Measurements from ENCODE around the gene OR4B1.
"Not testable (repeated sequence)": the region's sequence is repeated elsewhere in the genome, so short reads cannot be mapped to it uniquely, and the experiment has no call there.

Gene OR4B1

DNA sequence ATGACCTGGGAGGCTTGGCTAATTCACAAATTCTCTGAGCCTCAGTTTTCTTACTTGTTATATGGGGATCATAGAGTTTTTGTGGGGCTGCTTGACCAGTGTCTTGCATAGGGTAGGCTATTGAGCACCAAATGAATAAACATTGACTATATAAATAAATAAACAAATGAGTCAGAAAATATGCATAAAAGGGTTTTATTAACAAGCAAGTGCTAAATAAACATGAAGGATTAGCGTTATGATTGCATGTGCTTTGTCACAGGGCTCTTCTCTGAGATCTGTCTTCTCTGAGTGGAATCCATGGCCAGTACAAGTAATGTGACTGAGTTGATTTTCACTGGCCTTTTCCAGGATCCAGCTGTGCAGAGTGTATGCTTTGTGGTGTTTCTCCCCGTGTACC lies at the start of gene OR4B1:
Gene OR4B1, plus strand, starts transcription at position 301 of the 400 bp plus-strand sequence. Its CDS starts 0 bp downstream, at position 301.
- Mint-ChIP-seq H3K36me3 (no peaks in the 10 kb centered on the region), H3K9me3 (no peaks in the 10 kb centered on the region), H3K4me3 (no peak within 1 kb of the TSS), H3K4me1 (no peaks in the 10 kb centered on the region), H3K27ac (no peak within 1 kb of the TSS), H3K27me3 (peaks cover under 1% of the 10 kb centered on the region)
- ATAC-seq, result no peak

GRCh38 chr11:48167380-48167779 lies 49.2 kb upstream of the OR4B1 start:
- no peak overlapping the region for H3K27ac Mint-ChIP-seq
- peaks cover 22% of the 10 kb centered on the region for H3K4me1 Mint-ChIP-seq
- H3K4me3 Mint-ChIP-seq, result no peak overlapping the region
- no peak for ATAC-seq
- peaks cover 67% of the 10 kb centered on the region for H3K36me3 Mint-ChIP-seq
- no peaks in the 10 kb centered on the region for H3K27me3 Mint-ChIP-seq
- no peaks in the 10 kb centered on the region for H3K9me3 Mint-ChIP-seq

DNA sequence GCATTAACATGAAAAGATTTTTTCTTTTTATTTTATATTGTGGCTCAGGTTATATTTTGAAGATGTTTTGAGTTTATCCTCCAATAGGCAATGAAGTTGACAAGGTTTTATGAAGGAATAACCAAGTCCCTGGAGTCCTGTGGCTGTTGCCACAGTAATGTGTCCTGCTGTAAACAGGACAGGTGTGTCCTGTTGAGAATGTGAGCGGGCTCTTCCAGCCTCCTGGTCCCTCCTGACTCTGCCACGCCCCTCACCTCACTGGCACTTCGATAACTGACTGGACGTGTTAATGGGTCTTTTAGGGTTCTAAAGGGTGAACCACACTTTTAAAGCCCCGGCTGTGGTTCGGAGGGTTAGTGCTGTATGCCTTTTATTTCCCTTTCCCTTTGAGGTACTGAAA lies 47.8 kb upstream of the OR4B1 start:
- Mint-ChIP-seq H3K27me3 (no peaks in the 10 kb centered on the region), H3K4me3 (no peak overlapping the region), H3K9me3 (no peaks in the 10 kb centered on the region), H3K36me3 (peaks cover 52% of the 10 kb centered on the region), H3K4me1 (peaks cover 27% of the 10 kb centered on the region), H3K27ac (no peak overlapping the region)
- no peak for ATAC-seq

DNA sequence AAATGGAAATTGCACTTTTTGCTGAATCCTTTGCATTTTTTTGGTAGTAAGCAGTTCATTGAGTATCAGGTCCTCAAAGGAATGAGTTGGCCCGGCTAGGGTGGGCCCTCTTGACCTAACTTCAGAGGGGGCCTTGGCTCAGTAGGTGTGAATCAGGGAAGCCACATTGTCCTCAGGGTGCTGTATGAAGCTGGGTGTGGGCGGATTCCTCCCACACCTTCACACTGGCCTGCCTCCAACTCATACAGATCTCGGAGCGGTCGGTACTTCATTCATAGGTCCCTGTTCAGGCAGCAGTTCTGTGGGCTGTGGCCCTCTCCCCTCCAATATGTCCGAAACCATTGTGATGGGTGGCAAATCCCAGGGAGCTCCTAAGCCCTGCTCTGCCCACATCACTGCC lies 47.4 kb upstream of the OR4B1 start:
- H3K27ac Mint-ChIP-seq, result no peak overlapping the region
- H3K27me3 Mint-ChIP-seq, result no peaks in the 10 kb centered on the region
- H3K36me3 Mint-ChIP-seq, result peaks cover 49% of the 10 kb centered on the region
- ATAC-seq, result no peak
- H3K4me1 Mint-ChIP-seq, result peaks cover 27% of the 10 kb centered on the region
- H3K9me3 Mint-ChIP-seq, result no peaks in the 10 kb centered on the region
- no peak overlapping the region for H3K4me3 Mint-ChIP-seq

DNA sequence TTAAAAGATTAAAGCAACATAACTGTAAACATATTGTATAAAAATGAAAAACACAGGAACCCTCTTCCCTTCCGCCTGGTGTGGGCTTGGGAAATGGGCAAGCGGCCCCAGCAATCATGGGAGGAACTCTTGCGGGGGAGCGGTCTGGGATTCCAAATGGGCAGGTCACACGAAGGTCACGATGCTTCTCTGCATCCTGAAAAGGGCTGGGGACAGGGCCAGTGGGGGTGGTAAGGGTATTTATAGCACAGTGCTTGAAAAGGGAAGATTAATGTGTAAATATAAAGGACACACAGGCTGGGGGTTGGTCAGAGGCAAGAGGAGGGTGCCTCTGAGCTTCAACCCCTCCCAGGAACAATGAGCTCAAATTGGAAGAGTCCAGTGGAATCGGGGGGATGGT lies 46.9 kb upstream of the OR4B1 start:
- peaks cover 47% of the 10 kb centered on the region for H3K36me3 Mint-ChIP-seq
- no peak overlapping the region for H3K4me3 Mint-ChIP-seq
- H3K27ac Mint-ChIP-seq, result no peak overlapping the region
- no peak for ATAC-seq
- no peaks in the 10 kb centered on the region for H3K9me3 Mint-ChIP-seq
- H3K27me3 Mint-ChIP-seq, result no peaks in the 10 kb centered on the region
- H3K4me1 Mint-ChIP-seq, result peaks cover 27% of the 10 kb centered on the region

DNA sequence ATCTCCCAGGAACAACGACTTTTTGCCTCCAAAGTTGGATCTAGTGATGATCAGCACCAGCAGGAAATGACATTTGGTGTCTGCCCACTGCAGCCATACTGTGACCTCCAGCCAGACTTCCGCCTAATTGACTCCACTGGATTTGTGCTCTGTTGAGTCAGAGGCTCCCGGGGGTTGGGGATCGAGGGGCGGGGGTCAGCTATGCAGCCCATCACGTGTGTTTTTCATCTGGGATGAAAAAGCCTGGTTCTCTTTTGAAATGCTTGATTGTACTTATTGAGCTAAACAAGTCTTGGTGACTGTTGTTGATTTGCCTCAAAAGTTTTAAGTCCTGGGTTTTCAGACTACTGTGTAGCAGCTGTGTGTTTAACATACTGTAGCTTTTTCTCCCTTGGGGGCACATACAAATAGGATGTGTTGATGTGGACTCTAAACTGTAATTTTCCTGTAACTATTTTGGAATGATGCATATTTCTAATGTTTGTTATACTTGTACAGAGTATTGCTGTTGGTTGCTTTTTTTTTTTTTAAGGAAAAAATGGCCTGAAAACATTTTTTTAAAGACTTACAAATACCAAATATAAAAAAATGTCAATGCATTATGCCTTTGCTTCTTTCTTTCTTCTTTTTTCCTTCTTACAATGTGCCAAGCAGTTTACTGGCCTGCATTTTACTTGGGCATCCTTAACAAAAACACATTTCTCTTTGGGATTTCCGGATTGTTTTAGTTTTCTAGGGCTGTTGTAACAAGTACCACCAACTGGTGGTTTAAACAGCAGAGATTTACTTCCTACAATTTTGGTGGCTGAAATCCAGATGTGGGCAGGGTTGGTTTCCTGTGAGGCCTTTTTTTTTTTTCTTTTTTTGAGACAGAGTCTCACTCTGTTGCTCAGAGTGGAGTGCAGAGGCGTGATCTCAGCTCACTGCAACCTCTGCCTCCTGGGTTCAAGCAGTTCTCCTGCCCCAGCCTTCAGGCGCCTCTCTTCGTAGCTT lies 46.1 kb upstream of the OR4B1 start:
- Mint-ChIP-seq H3K9me3 (no peaks in the 10 kb centered on the region), H3K4me1 (peaks cover 27% of the 10 kb centered on the region)

GRCh38 chr11:48172818-48173609 lies 43.6 kb upstream of the OR4B1 start:
- no peak overlapping the region for H3K27ac Mint-ChIP-seq
- no peaks in the 10 kb centered on the region for H3K27me3 Mint-ChIP-seq
- H3K4me3 Mint-ChIP-seq, result no peak overlapping the region
- no peaks in the 10 kb centered on the region for H3K9me3 Mint-ChIP-seq
- peaks cover 27% of the 10 kb centered on the region for H3K4me1 Mint-ChIP-seq
- ATAC-seq, result peak; percentile 67
- peaks cover 14% of the 10 kb centered on the region for H3K36me3 Mint-ChIP-seq

More for the DNA sequence above, 46.1 kb upstream of the OR4B1 start:
- peaks cover 39% of the 10 kb centered on the region for H3K36me3 Mint-ChIP-seq
- H3K4me3 Mint-ChIP-seq, result no peak overlapping the region
- H3K27ac Mint-ChIP-seq, result peak overlapping the region; percentile 3
- no peaks in the 10 kb centered on the region for H3K27me3 Mint-ChIP-seq
- ATAC-seq, result peak; percentile 39

GRCh38 chr11:48177661-48178060 lies 38.9 kb upstream of the OR4B1 start:
- Mint-ChIP-seq H3K4me1 (peaks cover 5% of the 10 kb centered on the region), H3K4me3 (no peak overlapping the region), H3K27me3 (peaks cover 6% of the 10 kb centered on the region), H3K36me3 (no peaks in the 10 kb centered on the region), H3K27ac (no peak overlapping the region), H3K9me3 (no peaks in the 10 kb centered on the region)
- no peak for ATAC-seq

DNA sequence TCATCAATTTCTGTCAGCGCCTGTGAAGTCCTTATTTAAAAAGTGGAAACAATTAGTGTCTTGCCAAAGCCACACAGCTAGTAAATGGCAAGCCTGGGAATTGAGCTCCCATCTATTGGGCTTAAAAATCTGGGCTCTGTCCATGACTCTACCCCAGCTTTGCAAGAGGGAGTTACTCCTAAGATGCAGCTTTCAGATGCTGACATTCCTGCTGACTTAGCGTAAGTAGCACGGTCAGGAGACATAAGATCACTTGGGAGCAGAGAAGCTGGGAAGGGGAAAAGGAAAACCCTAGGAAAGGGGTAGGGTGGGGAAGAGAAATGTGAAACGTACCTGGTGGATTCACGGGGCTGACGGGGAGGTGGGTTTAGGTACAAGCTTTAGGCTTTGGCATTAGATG lies 36.0 kb upstream of the OR4B1 start:
- ATAC-seq, result no peak
- H3K27me3 Mint-ChIP-seq, result peaks cover 6% of the 10 kb centered on the region
- no peaks in the 10 kb centered on the region for H3K9me3 Mint-ChIP-seq
- H3K4me3 Mint-ChIP-seq, result no peak overlapping the region
- H3K36me3 Mint-ChIP-seq, result no peaks in the 10 kb centered on the region
- H3K27ac Mint-ChIP-seq, result no peak overlapping the region
- no peaks in the 10 kb centered on the region for H3K4me1 Mint-ChIP-seq

GRCh38 chr11:48182860-48183526 lies 33.6 kb upstream of the OR4B1 start:
- no peak overlapping the region for H3K27ac Mint-ChIP-seq

DNA sequence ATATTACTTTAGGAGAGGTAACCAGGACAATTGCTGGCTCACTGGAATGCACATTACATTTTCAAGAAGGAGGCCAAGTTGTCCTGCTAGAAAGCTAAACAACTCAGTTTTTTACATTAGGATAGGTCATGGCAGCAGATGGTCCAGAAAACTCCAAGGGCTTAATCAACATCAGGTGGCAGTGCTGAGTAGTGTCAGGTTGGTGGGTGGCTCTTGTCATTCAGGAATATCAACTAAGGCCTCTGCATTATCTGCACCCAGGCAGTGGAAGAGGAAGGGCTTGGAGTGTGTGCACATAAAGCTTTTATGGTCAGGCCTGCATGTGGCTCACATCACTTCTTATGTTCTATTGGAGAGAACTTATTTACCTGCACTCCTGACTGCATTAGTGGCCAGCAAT lies 32.2 kb upstream of the OR4B1 start:
- ATAC-seq, result no peak
- H3K27ac Mint-ChIP-seq, result no peak overlapping the region
- H3K4me3 Mint-ChIP-seq, result no peak overlapping the region
- H3K36me3 Mint-ChIP-seq, result no peaks in the 10 kb centered on the region
- no peaks in the 10 kb centered on the region for H3K27me3 Mint-ChIP-seq
- H3K4me1 Mint-ChIP-seq, result no peaks in the 10 kb centered on the region
- no peaks in the 10 kb centered on the region for H3K9me3 Mint-ChIP-seq

More at GRCh38 chr11:48182860-48183526, 33.6 kb upstream of the OR4B1 start:
- Mint-ChIP-seq H3K4me1 (no peaks in the 10 kb centered on the region), H3K36me3 (no peaks in the 10 kb centered on the region), H3K4me3 (no peak overlapping the region), H3K27me3 (peaks cover 6% of the 10 kb centered on the region), H3K9me3 (no peaks in the 10 kb centered on the region)
- ATAC-seq, result no peak

DNA sequence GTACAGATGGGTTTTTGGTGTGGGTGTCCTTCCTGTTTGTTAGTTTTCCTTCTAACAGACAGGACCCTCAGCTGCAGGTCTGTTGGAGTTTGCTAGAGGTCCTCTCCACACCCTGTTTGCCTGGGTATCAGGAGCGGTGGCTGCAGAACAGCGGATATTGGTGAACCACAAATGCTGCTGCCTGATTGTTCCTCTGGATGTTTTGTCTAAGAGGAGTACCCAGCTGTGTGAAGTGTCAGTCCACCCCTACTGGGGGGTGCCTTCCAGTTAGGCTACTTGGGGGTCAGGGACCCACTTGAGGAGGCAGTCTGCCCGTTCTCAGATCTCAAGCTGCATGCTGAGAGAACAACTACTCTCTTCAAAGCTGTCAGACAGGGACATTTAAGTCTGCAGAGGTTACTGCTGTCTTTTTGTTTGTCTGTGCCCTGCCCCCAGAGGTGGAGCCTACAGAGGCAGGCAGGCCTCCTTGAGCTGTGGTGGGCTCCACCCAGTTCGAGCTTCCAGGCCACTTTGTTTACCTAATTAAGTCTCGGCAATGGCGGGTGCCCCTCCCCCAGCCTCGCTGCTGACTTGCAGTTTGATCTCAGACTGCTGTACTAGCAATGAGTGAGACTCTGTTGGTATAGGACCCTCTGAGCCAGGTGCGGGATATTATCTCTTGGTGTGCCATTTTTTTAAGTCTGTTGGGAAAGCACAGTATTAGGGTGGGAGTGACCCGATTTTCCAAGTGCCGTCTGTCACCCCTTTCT lies 25.5 kb upstream of the OR4B1 start:
- ATAC-seq, H3K4me1 Mint-ChIP-seq, H3K9me3 Mint-ChIP-seq, H3K4me3 Mint-ChIP-seq, H3K27ac Mint-ChIP-seq, H3K36me3 Mint-ChIP-seq: not testable (repeated sequence)
- peaks cover 24% of the 10 kb centered on the region for H3K27me3 Mint-ChIP-seq

- H3K4me1 Mint-ChIP-seq, result no peaks in the 10 kb centered on the region
- H3K27ac Mint-ChIP-seq, result no peak overlapping the region
- peaks cover 14% of the 10 kb centered on the region for H3K9me3 Mint-ChIP-seq
- H3K27me3 Mint-ChIP-seq, result peaks cover 39% of the 10 kb centered on the region
- no peaks in the 10 kb centered on the region for H3K36me3 Mint-ChIP-seq
- H3K4me3 Mint-ChIP-seq, result no peak overlapping the region
- ATAC-seq, result no peak
These were observed 22.7 kb upstream of the OR4B1 start for GRCh38 chr11:48193876-48194275.

- Mint-ChIP-seq H3K36me3 (no peaks in the 10 kb centered on the region), H3K27me3 (peaks cover 34% of the 10 kb centered on the region), H3K4me3 (no peak overlapping the region), H3K4me1 (no peaks in the 10 kb centered on the region), H3K9me3 (no peaks in the 10 kb centered on the region), H3K27ac (no peak overlapping the region)
- no peak for ATAC-seq
These were observed 8.7 kb upstream of the OR4B1 start for GRCh38 chr11:48207881-48208280.

All from stimulated activated memory B cell treated with anti-CD40 and anti-IgM and Interleukin-4, amounts not matched to agents 10 μg/mL and 1 μg/mL and 100 μg/mL, for 72 hours (primary cell).